ENCODE results near the gene ITPR3. TPM values are rescaled to one million over a fixed set of nuclear protein-coding genes. Genes with fewer than 3 reads are reported as not detected.

ITPR3 gene
- total RNA-seq, 1 experiment from 2014 or later: 23.4 TPM

DNA sequence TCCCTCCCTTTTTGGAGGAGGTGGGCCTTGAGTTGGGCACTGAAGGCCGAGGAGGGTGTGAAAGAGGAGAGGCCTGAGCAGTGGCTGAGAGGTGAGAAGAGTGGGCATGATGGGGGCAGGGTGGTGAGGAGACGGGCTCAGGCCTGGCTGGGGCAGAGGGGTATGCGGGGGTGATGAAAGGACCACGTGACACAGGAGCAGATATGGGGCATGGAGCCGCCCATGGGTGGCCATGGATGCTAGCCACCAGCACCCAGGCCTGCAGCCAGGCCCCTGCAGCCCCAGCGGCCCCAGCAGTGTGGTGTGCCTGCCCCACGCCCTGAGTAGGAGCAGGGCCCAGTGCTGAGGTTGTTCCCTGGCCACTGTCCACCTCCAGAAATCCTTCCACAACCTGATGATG, 63.9 kb downstream of the ITPR3 start:
- peak; percentile 61 for DNase-seq
- Histone ChIP-seq H3K36me3 (replicated peaks; ENCODE audit: control insufficient read depth, insufficient read depth, low read length) (peaks cover 19% of the 10 kb centered on the region), H3K4me3 (ENCODE audit: insufficient read depth, low read depth, low read length) (no peak overlapping the region), H3K27me3 (ENCODE audit: control insufficient read depth, insufficient read depth, low read length) (no peaks in the 10 kb centered on the region)

DNA sequence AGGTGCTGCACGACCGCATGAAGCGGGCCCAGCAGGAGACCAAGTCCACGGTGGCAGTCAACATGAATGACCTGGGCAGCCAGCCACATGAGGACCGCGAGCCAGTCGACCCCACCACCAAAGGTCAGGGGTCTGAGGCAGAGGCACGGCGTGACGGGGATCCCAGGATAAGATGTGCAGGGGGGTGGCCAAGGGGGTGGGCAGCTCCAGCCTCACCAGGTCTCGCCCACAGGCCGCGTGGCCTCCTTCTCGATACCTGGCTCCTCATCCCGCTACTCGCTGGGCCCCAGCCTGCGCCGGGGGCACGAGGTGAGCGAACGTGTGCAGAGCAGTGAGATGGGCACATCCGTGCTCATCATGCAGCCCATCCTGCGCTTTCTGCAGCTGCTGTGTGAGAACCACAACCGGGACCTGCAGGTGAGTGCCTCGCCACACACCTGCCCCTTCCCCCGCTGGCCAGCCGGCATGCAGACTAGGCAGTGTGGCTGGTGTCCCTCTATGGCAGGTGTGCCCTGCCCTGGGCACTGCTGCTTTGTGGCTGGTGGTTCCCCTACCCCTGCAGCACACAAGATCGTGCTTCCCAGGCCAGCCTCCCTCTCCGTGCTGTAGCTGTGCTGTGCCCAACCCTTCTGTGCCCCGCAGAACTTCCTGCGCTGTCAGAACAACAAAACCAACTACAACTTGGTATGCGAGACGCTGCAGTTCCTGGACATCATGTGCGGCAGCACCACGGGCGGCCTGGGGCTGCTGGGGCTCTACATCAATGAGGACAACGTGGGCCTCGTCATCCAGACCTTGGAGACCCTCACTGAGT, 64.5 kb downstream of the ITPR3 start:
- Histone ChIP-seq H3K27me3 (ENCODE audit: control insufficient read depth, insufficient read depth, low read length) (no peaks in the 10 kb centered on the region), H3K36me3 (replicated peaks; ENCODE audit: control insufficient read depth, insufficient read depth, low read length) (peaks cover 19% of the 10 kb centered on the region), H3K4me3 (ENCODE audit: insufficient read depth, low read depth, low read length) (no peak overlapping the region)
- DNase-seq: no peak

DNA sequence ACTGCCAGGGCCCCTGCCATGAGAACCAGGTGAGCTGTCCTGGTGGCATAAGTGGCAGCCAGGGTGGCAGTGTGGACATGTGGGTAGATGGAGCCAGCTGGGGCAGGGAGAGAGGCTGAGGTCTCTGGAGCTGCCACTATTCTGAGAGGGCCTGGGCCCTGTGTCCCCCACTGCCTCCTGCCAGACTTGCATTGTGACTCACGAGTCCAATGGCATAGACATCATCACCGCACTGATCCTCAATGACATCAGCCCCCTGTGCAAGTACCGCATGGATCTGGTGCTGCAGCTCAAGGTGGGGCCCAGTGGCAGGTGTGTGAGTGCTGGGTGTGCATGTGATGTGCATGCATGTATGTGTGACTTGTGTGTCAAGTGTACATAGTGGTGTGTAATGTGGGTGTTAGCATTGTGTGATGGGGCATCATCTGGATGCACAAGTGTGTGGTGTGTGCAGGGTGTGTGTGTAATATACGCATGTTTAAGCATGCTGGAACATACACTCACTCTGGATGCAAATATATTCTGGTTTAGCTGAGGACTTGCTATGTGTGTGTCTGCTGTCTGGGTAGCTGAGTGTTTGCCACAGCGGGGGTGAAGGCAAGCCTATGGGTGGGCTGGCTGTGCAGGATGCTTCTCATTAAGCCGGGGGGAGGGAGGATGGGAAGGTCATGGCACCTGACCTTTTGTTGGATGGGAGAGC, 65.3 kb downstream of the ITPR3 start:
- DNase-seq: peak; percentile 43
- H3K27me3 ChIP-seq (ENCODE audit: control insufficient read depth, insufficient read depth, low read length): no peaks in the 10 kb centered on the region
- H3K36me3 ChIP-seq (replicated peaks; ENCODE audit: control insufficient read depth, insufficient read depth, low read length): peaks cover 18% of the 10 kb centered on the region
- no peak overlapping the region for H3K4me3 ChIP-seq (ENCODE audit: insufficient read depth, low read depth, low read length)

DNA sequence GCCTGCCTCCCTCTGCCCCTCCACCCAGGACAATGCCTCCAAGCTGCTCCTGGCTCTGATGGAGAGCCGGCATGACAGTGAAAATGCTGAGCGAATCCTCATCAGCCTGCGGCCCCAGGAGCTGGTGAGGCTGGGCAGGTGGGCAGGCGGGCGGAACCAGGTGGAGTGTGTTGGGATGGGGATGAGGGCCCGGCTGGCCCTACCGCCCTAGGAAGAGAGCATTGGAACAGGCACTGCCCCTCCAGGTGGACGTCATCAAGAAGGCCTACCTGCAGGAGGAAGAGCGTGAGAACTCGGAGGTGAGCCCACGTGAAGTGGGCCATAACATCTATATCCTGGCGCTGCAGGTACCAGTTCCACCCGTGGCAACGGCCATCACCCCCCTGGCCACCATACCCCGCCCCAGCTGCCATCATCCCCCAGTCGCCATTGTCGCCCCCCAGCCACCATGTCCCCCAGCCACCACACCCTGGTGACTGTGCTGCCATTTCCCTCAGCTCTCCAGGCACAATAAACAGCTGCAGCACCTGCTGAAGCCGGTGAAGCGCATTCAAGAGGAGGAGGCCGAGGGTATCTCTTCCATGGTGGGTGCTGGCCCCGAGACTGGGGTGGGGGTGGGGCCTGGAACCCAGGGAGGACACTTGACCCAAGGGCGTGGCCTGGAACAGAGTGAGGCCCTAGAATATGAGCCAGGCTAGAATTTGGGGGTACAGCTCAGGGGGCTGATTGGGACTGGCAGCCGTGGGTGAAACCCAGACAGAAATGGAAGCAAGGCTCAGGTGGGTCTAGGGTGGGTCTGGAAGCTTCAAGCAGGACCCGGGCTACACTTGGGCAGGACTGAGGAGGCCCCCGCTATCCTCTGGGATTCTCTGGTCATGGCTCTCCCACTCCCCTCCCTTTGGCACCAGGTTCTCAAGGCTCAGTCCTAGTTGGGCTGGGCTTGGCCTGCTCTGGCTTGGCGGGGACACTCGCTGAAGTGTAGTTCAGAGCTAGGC, 66.2 kb downstream of the ITPR3 start:
- peak; percentile 51 for DNase-seq
- Histone ChIP-seq H3K4me3 (ENCODE audit: insufficient read depth, low read depth, low read length) (no peak overlapping the region), H3K27me3 (ENCODE audit: control insufficient read depth, insufficient read depth, low read length) (no peaks in the 10 kb centered on the region), H3K36me3 (replicated peaks; ENCODE audit: control insufficient read depth, insufficient read depth, low read length) (peaks cover 19% of the 10 kb centered on the region)

DNA sequence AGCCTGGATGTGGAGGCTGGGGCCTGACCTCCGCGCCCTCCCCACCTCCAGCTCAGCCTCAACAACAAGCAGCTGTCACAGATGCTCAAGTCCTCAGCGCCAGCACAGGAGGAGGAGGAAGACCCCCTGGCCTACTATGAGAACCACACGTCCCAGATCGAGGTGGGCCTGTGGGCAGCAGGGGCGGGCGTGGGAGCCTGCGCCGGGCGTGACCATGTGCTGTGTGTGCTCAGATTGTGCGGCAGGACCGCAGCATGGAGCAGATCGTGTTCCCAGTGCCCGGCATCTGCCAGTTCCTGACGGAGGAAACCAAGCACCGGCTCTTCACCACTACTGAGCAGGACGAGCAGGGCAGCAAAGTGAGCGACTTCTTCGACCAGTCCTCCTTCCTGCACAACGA, 66.9 kb downstream of the ITPR3 start:
- H3K4me3 ChIP-seq (ENCODE audit: insufficient read depth, low read depth, low read length): no peak overlapping the region
- no peaks in the 10 kb centered on the region for H3K27me3 ChIP-seq (ENCODE audit: control insufficient read depth, insufficient read depth, low read length)
- DNase-seq: peak; percentile 60
- peaks cover 21% of the 10 kb centered on the region for H3K36me3 ChIP-seq (replicated peaks; ENCODE audit: control insufficient read depth, insufficient read depth, low read length)

DNA sequence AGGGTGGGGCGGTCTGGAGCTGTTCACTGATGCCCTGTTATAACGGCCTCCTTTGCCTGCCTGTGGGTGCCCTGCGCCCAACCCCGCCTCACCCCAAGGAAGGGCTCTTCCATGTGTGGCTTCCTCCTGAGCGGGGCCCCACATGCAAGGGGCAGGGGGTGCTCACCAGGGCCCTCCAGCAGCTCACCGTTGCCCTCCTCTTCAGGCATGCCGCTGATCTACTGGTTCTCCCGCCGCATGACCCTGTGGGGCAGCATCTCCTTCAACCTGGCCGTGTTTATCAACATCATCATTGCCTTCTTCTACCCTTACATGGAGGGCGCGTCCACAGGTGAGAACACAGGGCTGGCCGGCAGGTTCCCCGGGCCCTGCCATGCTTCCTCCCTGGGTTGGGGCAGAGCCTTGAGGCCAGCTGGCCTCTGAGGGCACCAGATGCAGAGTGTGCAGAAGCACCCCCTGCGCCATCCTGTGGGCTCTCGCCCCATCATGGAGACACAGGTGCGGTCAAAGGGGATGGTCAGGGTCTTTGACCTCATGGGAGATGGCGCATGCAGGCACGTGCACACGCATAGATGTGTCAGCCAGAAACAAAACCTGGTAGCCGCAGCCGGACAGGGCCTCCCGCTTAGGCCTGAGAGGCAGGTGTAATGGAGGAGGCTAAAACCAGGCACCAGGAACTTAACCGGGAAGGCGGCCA, 67.5 kb downstream of the ITPR3 start:
- no peaks in the 10 kb centered on the region for H3K27me3 ChIP-seq (ENCODE audit: control insufficient read depth, insufficient read depth, low read length)
- no peak for DNase-seq
- H3K36me3 ChIP-seq (replicated peaks; ENCODE audit: control insufficient read depth, insufficient read depth, low read length): peaks cover 20% of the 10 kb centered on the region
- H3K4me3 ChIP-seq (ENCODE audit: insufficient read depth, low read depth, low read length): no peak overlapping the region

DNA sequence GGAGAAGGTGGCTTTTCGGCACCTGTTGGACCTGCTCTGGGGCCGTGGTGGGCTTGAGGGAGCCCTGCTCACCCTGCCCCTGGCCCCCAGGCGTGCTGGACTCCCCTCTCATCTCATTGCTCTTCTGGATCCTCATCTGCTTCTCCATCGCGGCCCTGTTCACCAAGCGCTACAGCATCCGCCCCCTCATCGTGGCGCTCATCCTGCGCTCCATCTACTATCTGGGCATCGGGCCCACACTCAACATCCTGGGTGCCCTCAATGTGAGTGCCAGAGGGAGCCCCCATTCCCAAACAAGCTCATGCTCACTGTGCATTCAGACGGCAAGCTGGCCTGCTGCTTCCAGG, 68.0 kb downstream of the ITPR3 start:
- H3K36me3 ChIP-seq (replicated peaks; ENCODE audit: control insufficient read depth, insufficient read depth, low read length): peaks cover 21% of the 10 kb centered on the region

DNA sequence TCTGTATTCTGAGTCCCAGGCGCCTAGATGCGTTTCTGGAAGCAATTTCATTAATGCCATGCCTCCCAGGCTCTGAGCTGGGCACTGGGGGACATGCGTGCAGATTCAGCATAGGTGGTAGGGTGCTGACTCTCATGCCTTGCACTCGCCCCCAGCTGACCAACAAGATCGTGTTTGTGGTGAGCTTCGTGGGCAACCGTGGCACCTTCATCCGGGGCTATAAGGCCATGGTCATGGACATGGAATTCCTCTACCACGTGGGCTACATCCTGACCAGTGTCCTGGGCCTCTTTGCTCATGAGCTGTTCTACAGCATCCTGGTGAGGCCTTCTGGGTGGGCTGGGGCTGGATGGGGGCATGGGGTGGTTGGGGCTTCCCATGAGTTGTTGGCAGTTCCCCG, 68.8 kb downstream of the ITPR3 start:
- DNase-seq: peak; percentile 32
- no peak overlapping the region for H3K4me3 ChIP-seq (ENCODE audit: insufficient read depth, low read depth, low read length)
- H3K36me3 ChIP-seq (replicated peaks; ENCODE audit: control insufficient read depth, insufficient read depth, low read length): peaks cover 17% of the 10 kb centered on the region
- no peaks in the 10 kb centered on the region for H3K27me3 ChIP-seq (ENCODE audit: control insufficient read depth, insufficient read depth, low read length)

More for the DNA sequence above, 68.0 kb downstream of the ITPR3 start:
- Histone ChIP-seq H3K27me3 (ENCODE audit: control insufficient read depth, insufficient read depth, low read length) (no peaks in the 10 kb centered on the region), H3K4me3 (ENCODE audit: insufficient read depth, low read depth, low read length) (no peak overlapping the region)
- no peak for DNase-seq

DNA sequence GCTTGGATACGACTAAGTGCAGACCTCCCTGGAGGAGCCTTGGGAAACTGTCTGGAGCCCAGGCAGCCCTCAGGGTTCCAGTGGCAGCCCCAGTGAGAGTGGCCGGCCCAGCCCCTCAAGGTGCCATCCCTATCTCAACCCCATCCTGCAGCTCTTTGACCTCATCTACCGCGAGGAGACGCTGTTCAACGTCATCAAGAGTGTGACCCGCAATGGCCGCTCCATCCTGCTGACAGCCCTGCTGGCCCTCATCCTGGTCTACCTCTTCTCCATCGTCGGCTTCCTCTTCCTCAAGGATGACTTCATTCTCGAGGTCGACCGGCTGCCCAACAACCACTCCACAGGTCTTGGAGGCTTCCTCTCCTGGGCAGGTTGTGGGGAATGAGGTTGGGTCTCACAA, 69.6 kb downstream of the ITPR3 start:
- peaks cover 17% of the 10 kb centered on the region for H3K36me3 ChIP-seq (replicated peaks; ENCODE audit: control insufficient read depth, insufficient read depth, low read length)

DNA sequence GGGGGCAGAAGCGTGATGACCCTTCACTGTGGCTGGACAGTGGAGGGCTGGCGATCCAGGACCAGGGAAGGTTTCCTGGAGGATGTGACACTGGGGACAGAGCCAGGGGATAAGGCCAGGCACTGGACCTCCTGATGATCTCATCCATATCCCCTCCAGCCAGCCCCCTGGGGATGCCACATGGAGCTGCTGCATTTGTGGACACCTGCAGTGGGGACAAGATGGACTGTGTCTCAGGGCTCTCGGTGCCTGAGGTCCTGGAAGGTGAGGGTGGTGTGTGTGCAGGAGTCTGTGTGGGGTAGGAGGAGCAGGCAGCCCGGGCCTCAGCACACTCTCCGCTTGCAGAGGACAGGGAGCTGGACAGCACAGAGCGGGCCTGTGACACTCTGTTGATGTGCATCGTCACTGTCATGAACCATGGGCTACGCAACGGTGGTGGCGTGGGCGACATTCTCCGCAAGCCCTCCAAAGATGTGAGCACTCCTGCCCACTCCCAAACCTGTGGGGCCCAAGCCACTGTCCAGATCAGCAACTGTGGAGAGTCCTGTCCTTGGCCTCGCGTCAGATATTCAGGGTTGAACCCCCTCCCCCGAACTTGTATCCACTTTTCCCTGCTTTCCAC, 70.4 kb downstream of the ITPR3 start:
- H3K27me3 ChIP-seq (ENCODE audit: control insufficient read depth, insufficient read depth, low read length): no peaks in the 10 kb centered on the region
- peaks cover 17% of the 10 kb centered on the region for H3K36me3 ChIP-seq (replicated peaks; ENCODE audit: control insufficient read depth, insufficient read depth, low read length)
- no peak overlapping the region for H3K4me3 ChIP-seq (ENCODE audit: insufficient read depth, low read depth, low read length)
- peak; percentile 34 for DNase-seq

More for the DNA sequence above, 69.6 kb downstream of the ITPR3 start:
- H3K4me3 ChIP-seq (ENCODE audit: insufficient read depth, low read depth, low read length): no peak overlapping the region
- peak; percentile 47 for DNase-seq
- H3K27me3 ChIP-seq (ENCODE audit: control insufficient read depth, insufficient read depth, low read length): no peaks in the 10 kb centered on the region

DNA sequence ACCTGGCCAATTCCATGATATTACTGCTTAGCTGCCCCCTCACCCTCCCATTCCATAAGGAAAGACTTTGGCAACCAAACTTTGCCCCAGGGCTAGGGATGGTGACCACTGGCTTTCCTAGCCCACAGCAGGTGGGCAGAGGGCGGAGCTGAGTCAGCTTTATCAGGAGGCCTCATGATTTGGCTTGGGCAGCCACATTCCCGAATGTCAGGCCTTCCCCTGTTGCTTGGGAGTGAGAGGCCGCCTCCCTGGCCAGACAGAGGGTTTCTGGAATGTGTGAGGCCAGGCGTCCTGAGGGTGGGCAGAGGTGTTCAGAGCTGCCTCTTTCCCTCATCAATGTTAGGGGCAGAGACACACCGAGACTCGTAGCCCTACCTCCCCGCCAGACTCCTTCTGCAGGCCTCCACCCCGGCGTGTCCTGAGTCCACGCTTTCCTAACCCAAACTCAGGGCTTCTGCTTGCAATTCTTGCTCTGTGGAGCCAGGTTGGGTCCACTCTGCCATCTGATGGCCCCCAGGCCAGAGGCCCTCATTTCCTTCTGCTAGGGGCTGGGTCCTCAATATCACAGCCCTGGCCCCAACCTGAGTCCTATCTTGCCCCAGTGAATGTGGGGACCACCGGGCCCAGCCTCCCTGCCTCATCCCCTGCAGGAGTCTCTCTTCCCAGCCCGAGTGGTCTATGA, 71.1 kb downstream of the ITPR3 start:
- Histone ChIP-seq H3K36me3 (replicated peaks; ENCODE audit: control insufficient read depth, insufficient read depth, low read length) (peaks cover 20% of the 10 kb centered on the region), H3K27me3 (ENCODE audit: control insufficient read depth, insufficient read depth, low read length) (no peaks in the 10 kb centered on the region), H3K4me3 (ENCODE audit: insufficient read depth, low read depth, low read length) (no peak overlapping the region)
- DNase-seq: peak; percentile 80

DNA sequence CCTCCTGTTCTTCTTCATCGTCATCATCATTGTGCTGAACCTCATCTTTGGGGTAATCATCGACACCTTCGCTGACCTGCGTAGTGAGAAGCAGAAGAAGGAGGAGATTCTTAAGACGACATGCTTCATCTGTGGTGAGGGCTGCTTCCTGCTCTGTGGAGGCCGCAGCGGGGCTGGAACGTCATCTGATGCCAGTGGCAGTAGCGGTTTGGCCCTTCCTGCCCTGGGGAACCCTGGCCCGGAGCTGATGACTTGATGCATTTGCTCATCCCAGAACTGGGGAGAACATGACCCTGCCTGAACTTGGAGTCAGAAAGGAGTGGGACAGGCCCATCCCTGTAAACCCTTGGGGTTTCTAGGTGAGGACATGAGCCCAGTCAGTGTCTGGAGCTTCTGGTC, 71.6 kb downstream of the ITPR3 start:
- H3K4me3 ChIP-seq (ENCODE audit: insufficient read depth, low read depth, low read length): no peak overlapping the region
- H3K36me3 ChIP-seq (replicated peaks; ENCODE audit: control insufficient read depth, insufficient read depth, low read length): peaks cover 24% of the 10 kb centered on the region
- no peak for DNase-seq
- no peaks in the 10 kb centered on the region for H3K27me3 ChIP-seq (ENCODE audit: control insufficient read depth, insufficient read depth, low read length)
